ENCODE results near the gene CMTM7. TPM values are rescaled to one million over a fixed set of nuclear protein-coding genes. Genes with fewer than 3 reads are reported as not detected.

The CMTM7 gene
- total RNA-seq, 1 donor from 2014 or later = 11.0 TPM

- H3K36me3 ChIP-seq = no peaks in the 10 kb centered on the region
- H3K27me3 ChIP-seq = no peaks in the 10 kb centered on the region
- H3K9me3 ChIP-seq = no peaks in the 10 kb centered on the region
- H3K27ac ChIP-seq = peak overlapping the region; percentile 76
- H3K4me1 ChIP-seq = peaks cover 18% of the 10 kb centered on the region
- intact Hi-C loops (cut with DNase I) = no loop called here
- no peak for DNase-seq (ENCODE audit: extremely low spot score in 2 of 2)
- TF ChIP-seq POLR2AphosphoS5 (IDR thresholded peaks at IDR 0.05; ENCODE audit: insufficient read depth in 1 of 2, low read depth in 1 of 2) (no peak), CTCF (IDR thresholded peaks at IDR 0.05) (no peak), POLR2A (IDR thresholded peaks at IDR 0.05) (no peak)
- H3K4me3 ChIP-seq = peak overlapping the region; percentile 45
Measured at GRCh38 chr3:32401126-32401525, 9.5 kb downstream of the CMTM7 start.

DNA sequence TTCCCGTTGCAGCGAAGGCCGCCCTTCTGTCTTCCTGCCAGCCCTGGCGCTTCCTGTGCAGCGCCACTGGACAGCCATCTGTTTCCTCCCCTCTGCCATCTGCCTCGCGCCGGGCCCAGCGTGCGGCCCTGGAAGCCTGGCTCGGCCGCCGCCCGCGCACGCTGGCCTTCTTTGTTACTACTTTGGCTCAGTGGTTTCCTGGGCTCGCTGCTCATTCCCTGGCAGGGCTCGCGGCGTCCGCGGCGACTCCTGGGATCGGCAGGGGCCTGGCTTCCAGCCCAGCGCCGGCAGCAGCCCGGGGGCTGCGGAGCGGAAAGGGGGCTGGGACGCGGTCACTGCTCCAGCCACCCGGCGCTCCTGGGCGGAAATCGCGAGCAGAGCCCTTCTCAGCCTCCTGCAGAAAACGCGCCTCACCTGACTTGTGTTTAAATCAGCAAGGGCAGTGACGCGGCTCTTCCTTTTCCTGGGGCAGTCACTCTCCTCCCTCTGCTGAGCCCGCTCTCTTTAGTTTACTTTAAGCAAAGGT lies 10.0 kb downstream of the CMTM7 start:
- no peaks in the 10 kb centered on the region for H3K9me3 ChIP-seq
- DNase-seq (ENCODE audit: extremely low spot score in 2 of 2) = no peak
- no peaks in the 10 kb centered on the region for H3K27me3 ChIP-seq
- peak overlapping the region; percentile 45 for H3K4me3 ChIP-seq
- peak overlapping the region; percentile 76 for H3K27ac ChIP-seq
- intact Hi-C loops (cut with DNase I) = no loop called here
- H3K4me1 ChIP-seq = peaks cover 18% of the 10 kb centered on the region
- TF ChIP-seq CTCF (IDR thresholded peaks at IDR 0.05) (no peak), POLR2AphosphoS5 (IDR thresholded peaks at IDR 0.05; ENCODE audit: insufficient read depth in 1 of 2, low read depth in 1 of 2) (peak in 1 of 2 donors; percentile 83)
- H3K36me3 ChIP-seq = no peaks in the 10 kb centered on the region

DNA sequence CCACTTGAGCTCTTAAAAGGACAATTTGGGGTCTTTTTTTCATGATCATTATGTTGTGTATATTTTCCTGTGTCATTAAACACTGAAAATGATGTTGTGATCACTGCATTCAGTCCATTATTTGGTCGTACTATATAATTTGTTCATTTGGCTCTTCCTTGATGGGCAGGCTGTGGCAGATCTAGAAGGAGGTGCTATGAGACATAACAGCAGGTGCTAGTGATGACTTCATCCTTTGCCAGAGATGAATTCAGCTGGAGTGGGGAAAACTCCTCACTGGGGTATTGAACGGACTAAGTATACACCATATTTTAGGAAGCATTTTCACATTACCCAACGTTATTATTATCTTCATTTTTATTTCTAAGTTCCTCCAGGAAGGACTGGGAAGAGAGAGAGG lies 12.0 kb downstream of the CMTM7 start:
- H3K9me3 ChIP-seq = no peaks in the 10 kb centered on the region
- H3K4me1 ChIP-seq = peaks cover 27% of the 10 kb centered on the region
- no peak for DNase-seq (ENCODE audit: extremely low spot score in 2 of 2)
- H3K4me3 ChIP-seq = no peak overlapping the region
- intact Hi-C loops (cut with DNase I) = no loop called here
- no peaks in the 10 kb centered on the region for H3K36me3 ChIP-seq
- no peaks in the 10 kb centered on the region for H3K27me3 ChIP-seq
- no peak overlapping the region for H3K27ac ChIP-seq
- no peak for TF ChIP-seq CTCF (IDR thresholded peaks at IDR 0.05)
- no peak for TF ChIP-seq POLR2AphosphoS5 (IDR thresholded peaks at IDR 0.05; ENCODE audit: insufficient read depth in 1 of 2, low read depth in 1 of 2)
- no peak for TF ChIP-seq POLR2A (IDR thresholded peaks at IDR 0.05)

DNA sequence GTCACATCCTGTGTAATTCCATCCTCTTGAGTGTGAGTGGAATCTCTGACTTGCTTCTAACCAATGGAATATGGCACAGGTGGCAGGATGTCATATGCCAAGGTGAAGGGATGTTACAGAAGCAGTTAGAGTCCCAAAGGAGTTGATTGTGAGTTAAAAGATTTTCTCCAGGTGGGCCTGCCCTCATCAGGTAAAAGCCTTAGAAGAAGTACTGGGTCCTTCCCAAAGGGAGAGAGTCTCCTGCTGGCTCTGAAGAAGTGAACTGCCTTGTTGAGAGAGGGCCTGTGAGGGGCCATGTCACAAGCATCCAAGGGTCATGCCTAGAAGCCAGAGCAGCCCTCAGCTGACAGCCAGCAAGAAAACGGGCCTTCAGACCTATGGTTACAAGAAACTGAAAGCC lies 13.1 kb downstream of the CMTM7 start:
- Histone ChIP-seq H3K27me3 (no peaks in the 10 kb centered on the region), H3K4me1 (peaks cover 27% of the 10 kb centered on the region), H3K27ac (no peak overlapping the region), H3K36me3 (no peaks in the 10 kb centered on the region), H3K9me3 (no peaks in the 10 kb centered on the region), H3K4me3 (no peak overlapping the region)
- intact Hi-C loops (cut with DNase I) = no loop called here
- no peak for DNase-seq (ENCODE audit: extremely low spot score in 2 of 2)
- no peak for TF ChIP-seq POLR2AphosphoS5 (IDR thresholded peaks at IDR 0.05; ENCODE audit: insufficient read depth in 1 of 2, low read depth in 1 of 2)
- TF ChIP-seq CTCF (IDR thresholded peaks at IDR 0.05) = no peak
- TF ChIP-seq POLR2A (IDR thresholded peaks at IDR 0.05) = no peak

DNA sequence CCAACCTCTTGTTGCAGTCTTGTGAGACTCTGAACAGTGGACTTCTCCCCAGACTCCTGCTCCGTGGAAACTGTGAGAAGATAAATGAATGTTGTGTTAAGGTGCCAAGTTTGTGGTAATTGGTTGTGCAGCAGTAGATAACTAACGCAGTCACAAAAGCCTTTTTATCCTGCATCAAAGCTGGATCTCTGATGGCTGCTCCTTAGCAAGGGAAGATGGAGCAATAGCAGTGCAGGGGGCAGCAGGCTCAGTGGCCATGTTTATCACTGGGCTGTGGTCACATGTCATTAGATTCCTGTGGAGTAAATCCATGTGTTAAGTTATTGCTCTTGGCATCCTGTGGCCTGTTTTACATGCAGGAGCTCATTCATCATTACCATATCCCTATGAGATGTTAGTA lies 13.5 kb downstream of the CMTM7 start:
- peaks cover 27% of the 10 kb centered on the region for H3K4me1 ChIP-seq
- H3K27me3 ChIP-seq = no peaks in the 10 kb centered on the region
- H3K9me3 ChIP-seq = no peaks in the 10 kb centered on the region
- intact Hi-C loops (cut with DNase I) = no loop called here
- H3K4me3 ChIP-seq = no peak overlapping the region
- TF ChIP-seq POLR2AphosphoS5 (IDR thresholded peaks at IDR 0.05; ENCODE audit: insufficient read depth in 1 of 2, low read depth in 1 of 2) (no peak), POLR2A (IDR thresholded peaks at IDR 0.05) (no peak), CTCF (IDR thresholded peaks at IDR 0.05) (no peak)
- no peaks in the 10 kb centered on the region for H3K36me3 ChIP-seq
- H3K27ac ChIP-seq = no peak overlapping the region
- DNase-seq (ENCODE audit: extremely low spot score in 2 of 2) = no peak
